Naive thymus-derived CD4-positive, alpha-beta T cell (primary cell): ENCODE measurements around the gene DCAKD. TPM values are rescaled to one million over a fixed set of nuclear protein-coding genes. Genes with fewer than 3 reads are reported as not detected.

Source experiments
- ATAC-seq: fragments of 150-1000 bp; cut with Tn5 transposase; 2 replicates; pipeline ENCODE4 v1.10.0; 2021; ENCODE audit warnings: mild to moderate bottlenecking, moderate library complexity
- CTCF ChIA-PET: fragments of 350-600 bp; sonication (Branson Sonifier 250); formaldehyde crosslinking; loops from one replicate; lab custom pipeline; 2021; ENCODE audit warnings: antibody characterized with exemption; lab: Charles Lee
- POLR2A ChIA-PET: fragments of 350-600 bp; sonication (Branson Sonifier 250); formaldehyde crosslinking; loops from one replicate; lab custom pipeline; 2021; ENCODE audit warnings: antibody characterized with exemption, inconsistent platforms; lab: Charles Lee
- DNase-seq, 9 donors: peaks; one replicate each; pipeline versions ENCODE4 v3.0.0 to v3.0.0-alpha.2; 2020 to 2022; ENCODE audit warnings: mixed read lengths in 1 of 9
- H3K27ac ChIP-seq: one replicate; pipeline ENCODE4 v1.7.0; 2013; ENCODE audit warnings: mild to moderate bottlenecking, low read depth, low read length, moderate library complexity
- H3K27me3 ChIP-seq, 2 donors: one replicate each; pipeline ENCODE4 v1.7.0; 2013; ENCODE audit warnings: low read length in 2 of 2, mild to moderate bottlenecking in 2 of 2, moderate library complexity in 2 of 2; ENCODE audit not compliant: control insufficient read depth in 2 of 2, insufficient read depth in 2 of 2
- H3K36me3 ChIP-seq, 3 experiments: 1 replicate in 2 of 3; 2 replicates in 1 of 3; pipeline ENCODE4 v1.7.0; 2013; ENCODE audit warnings: low read length in 3 of 3, mild to moderate bottlenecking in 3 of 3, moderate library complexity in 1 of 3; ENCODE audit not compliant: insufficient read depth in 3 of 3, control insufficient read depth in 2 of 3
- H3K4me1 ChIP-seq, 2 donors: one replicate each; pipeline ENCODE4 v1.7.0; 2013; ENCODE audit warnings: low read length in 2 of 2, mild to moderate bottlenecking in 2 of 2, moderate library complexity in 1 of 2; ENCODE audit not compliant: control insufficient read depth in 2 of 2, insufficient read depth in 2 of 2
- H3K4me3 ChIP-seq: 2 replicates; pipeline ENCODE4 v1.7.0; 2013; ENCODE audit warnings: mild to moderate bottlenecking, low read length
- H3K9me3 ChIP-seq, 3 experiments: 1 replicate in 2 of 3; 2 replicates in 1 of 3; pipeline ENCODE4 v1.7.0; 2013; ENCODE audit warnings: low read length in 3 of 3; ENCODE audit not compliant: control insufficient read depth in 2 of 3
- H3K27ac Mint-ChIP-seq, 9 donors: one replicate each; pipeline ENCODE4 v1.8.0; 2020 to 2022; ENCODE audit warnings: mixed read lengths in 9 of 9, mild to moderate bottlenecking in 8 of 9, moderate library complexity in 5 of 9, inconsistent platforms in 2 of 9
- H3K27me3 Mint-ChIP-seq, 5 donors: one replicate each; pipeline ENCODE4 v1.8.0; 2021 to 2022; ENCODE audit warnings: mixed read lengths in 5 of 5, mild to moderate bottlenecking in 1 of 5
- H3K36me3 Mint-ChIP-seq, 5 donors: one replicate each; pipeline ENCODE4 v1.8.0; 2020 to 2022; ENCODE audit warnings: mixed read lengths in 5 of 5, mild to moderate bottlenecking in 3 of 5, inconsistent platforms in 1 of 5
- H3K4me1 Mint-ChIP-seq, 7 donors: one replicate each; pipeline ENCODE4 v1.8.0; 2020 to 2022; ENCODE audit warnings: mixed read lengths in 7 of 7, mild to moderate bottlenecking in 3 of 7, inconsistent platforms in 1 of 7
- H3K4me3 Mint-ChIP-seq, 10 donors: one replicate each; pipeline ENCODE4 v1.8.0; 2020 to 2022; ENCODE audit warnings: mild to moderate bottlenecking in 10 of 10, mixed read lengths in 10 of 10, moderate library complexity in 6 of 10, inconsistent platforms in 2 of 10
- H3K9me3 Mint-ChIP-seq, 11 donors: one replicate each; pipeline ENCODE4 v1.8.0; 2020 to 2022; ENCODE audit warnings: mixed read lengths in 11 of 11, mild to moderate bottlenecking in 4 of 11, inconsistent platforms in 1 of 11, moderate library complexity in 1 of 11
- intact Hi-C, 2 donors: fragments of 100-400 bp; cut with micrococcal nuclease; formaldehyde crosslinking; loops; one replicate each; pipeline ENCODE4 v1.15.1; 2023
- polyA plus RNA-seq, 2 donors: library from polyadenylated mRNA; unstranded; fragments of 300-500 nt; fragmentation: Illumina TruSeq; gene quantifications; one replicate each; pipeline ENCODE4 v1.2.3, GENCODE V29; 2021
- total RNA-seq, 6 experiments: library from RNA in 5 of 6; stranded (reverse) in 5 of 6; gene quantifications; 1 replicate in 5 of 6; 2 replicates in 1 of 6; pipeline ENCODE4 v1.2.3 and lab custom pipeline; 2021 to 2026

The DCAKD gene
- total and polyA plus RNA-seq, 7 experiments from 2014 or later, result 14.2 to 36.8 (median 27.6) TPM

- H3K9me3 ChIP-seq, result no peaks in the 10 kb centered on the region
- no peak overlapping the region for H3K27ac ChIP-seq
- no peaks in the 10 kb centered on the region for H3K27me3 ChIP-seq
- no peak for DNase-seq
- Mint-ChIP-seq H3K9me3 (peaks cover 0 to 3% (median 0%) of the 10 kb centered on the region in 11 donors), H3K27ac (no peak overlapping the region), H3K4me3 (no peak overlapping the region), H3K36me3 (no peaks in the 10 kb centered on the region), H3K4me1 (peaks cover 0 to 13% (median 8%) of the 10 kb centered on the region in 7 donors), H3K27me3 (peaks cover 22 to 53% (median 31%) of the 10 kb centered on the region in 5 donors)
- no peaks in the 10 kb centered on the region for H3K36me3 ChIP-seq
- H3K4me3 ChIP-seq, result no peak overlapping the region
- ChIA-PET POLR2A (no interaction called here), CTCF (no interaction called here)
- H3K4me1 ChIP-seq, result no peaks in the 10 kb centered on the region
- intact Hi-C loops, result no loop called here
- ATAC-seq, result no peak
Observed at GRCh38 chr17:44983563-44983962, 67.9 kb downstream of the DCAKD start.

DNA sequence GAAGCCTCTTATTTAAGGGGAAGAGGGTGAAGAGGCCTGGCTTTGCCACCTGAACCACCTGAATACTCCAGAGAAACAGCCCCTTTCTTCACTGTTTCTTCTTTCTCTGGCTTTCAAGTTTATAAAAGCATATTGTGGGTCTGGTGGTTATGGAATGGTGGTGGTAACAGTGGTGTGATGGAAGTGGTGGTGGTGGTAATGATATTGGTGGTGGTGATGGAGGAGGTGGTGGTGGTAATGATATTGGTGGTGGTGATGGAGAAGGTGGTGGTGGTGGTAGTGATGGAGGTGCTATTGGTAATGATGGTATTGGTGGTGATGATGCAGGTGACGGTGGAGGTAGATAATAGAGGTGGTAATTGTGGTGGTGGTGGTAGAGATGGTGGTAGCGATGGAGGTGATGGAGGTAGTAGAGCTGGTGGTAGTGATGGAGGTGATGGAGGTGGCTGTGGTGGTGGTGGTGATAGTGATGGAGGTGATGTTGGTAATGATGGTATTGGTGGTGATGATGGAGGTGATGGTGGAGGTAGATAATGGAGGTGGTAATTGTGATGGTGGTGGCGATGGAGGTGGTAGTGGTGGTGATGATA is 69.2 kb downstream of the DCAKD start:
- no peaks in the 10 kb centered on the region for H3K9me3 ChIP-seq
- Mint-ChIP-seq H3K9me3 (peaks cover 0 to 3% (median 0%) of the 10 kb centered on the region in 11 donors), H3K4me3 (peak overlapping the region in 1 of 10 donors; percentile 30), H3K36me3 (no peaks in the 10 kb centered on the region), H3K4me1 (peaks cover 0 to 3% (median 2%) of the 10 kb centered on the region in 7 donors), H3K27me3 (peaks cover 16 to 49% (median 28%) of the 10 kb centered on the region in 5 donors), H3K27ac (no peak overlapping the region)
- no peak overlapping the region for H3K4me3 ChIP-seq
- DNase-seq (no peak), ATAC-seq (no peak)
- H3K36me3 ChIP-seq, result no peaks in the 10 kb centered on the region
- ChIA-PET CTCF (no interaction called here), POLR2A (no interaction called here)
- H3K27me3 ChIP-seq, result no peaks in the 10 kb centered on the region
- H3K4me1 ChIP-seq, result no peaks in the 10 kb centered on the region
- H3K27ac ChIP-seq, result no peak overlapping the region
- intact Hi-C loops, result no loop called here

GRCh38 chr17:44981221-44981968 is 70.0 kb downstream of the DCAKD start:
- H3K4me1 Mint-ChIP-seq, result no peaks in the 10 kb centered on the region
- ATAC-seq (no peak), DNase-seq (no peak)
- H3K36me3 Mint-ChIP-seq, result no peaks in the 10 kb centered on the region
- Histone ChIP-seq H3K36me3 (no peaks in the 10 kb centered on the region), H3K9me3 (no peaks in the 10 kb centered on the region), H3K27me3 (no peaks in the 10 kb centered on the region), H3K27ac (no peak overlapping the region), H3K4me1 (no peaks in the 10 kb centered on the region), H3K4me3 (no peak overlapping the region)
- peaks cover 0 to 3% (median 0%) of the 10 kb centered on the region in 11 donors for H3K9me3 Mint-ChIP-seq
- no peak overlapping the region for H3K27ac Mint-ChIP-seq
- intact Hi-C loops, result no loop called here
- ChIA-PET CTCF (no interaction called here), POLR2A (no interaction called here)
- no peak overlapping the region for H3K4me3 Mint-ChIP-seq
- peaks cover 10 to 49% (median 27%) of the 10 kb centered on the region in 5 donors for H3K27me3 Mint-ChIP-seq

DNA sequence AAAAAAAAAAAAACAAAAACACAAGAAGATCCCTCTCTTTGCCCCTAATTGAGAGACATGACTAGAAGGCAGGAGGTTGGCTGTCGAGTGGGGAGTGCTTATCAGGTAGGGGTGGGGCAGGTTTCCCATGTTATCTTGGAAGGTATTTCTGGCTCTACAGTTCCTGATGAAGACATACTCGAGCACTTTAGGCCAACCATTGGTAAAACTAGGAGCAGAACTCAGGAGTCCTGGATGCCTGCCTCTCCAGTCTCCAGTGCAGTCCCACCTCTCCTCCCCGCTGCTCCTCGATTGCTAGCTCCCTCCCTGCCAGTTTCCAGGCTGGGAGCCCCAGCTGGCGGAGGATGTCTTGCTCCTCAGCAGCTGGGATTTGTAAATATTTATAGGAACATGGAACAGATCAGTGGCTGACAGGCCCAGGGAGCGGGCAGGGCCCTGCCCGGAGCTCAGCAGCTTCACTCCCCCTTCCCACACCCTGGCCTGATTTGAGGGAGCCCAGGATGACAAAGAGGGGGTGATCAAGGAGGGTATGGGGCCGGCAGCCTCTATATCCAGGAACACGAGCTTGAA is 71.9 kb downstream of the DCAKD start:
- Mint-ChIP-seq H3K9me3 (peaks cover 0 to 1% (median 0%) of the 10 kb centered on the region in 11 donors), H3K27ac (no peak overlapping the region), H3K27me3 (peaks cover 9 to 48% (median 25%) of the 10 kb centered on the region in 5 donors), H3K4me3 (no peak overlapping the region), H3K4me1 (no peaks in the 10 kb centered on the region), H3K36me3 (no peaks in the 10 kb centered on the region)
- H3K27ac ChIP-seq, result no peak overlapping the region
- no peak overlapping the region for H3K4me3 ChIP-seq
- intact Hi-C loops, result no loop called here
- no peaks in the 10 kb centered on the region for H3K4me1 ChIP-seq
- H3K27me3 ChIP-seq, result no peaks in the 10 kb centered on the region
- DNase-seq, result no peak
- no peaks in the 10 kb centered on the region for H3K36me3 ChIP-seq
- CTCF ChIA-PET, result no interaction called here
- POLR2A ChIA-PET, result no interaction called here
- ATAC-seq, result no peak
- H3K9me3 ChIP-seq, result no peaks in the 10 kb centered on the region

- DNase-seq, result no peak
- Mint-ChIP-seq H3K27ac (no peak overlapping the region), H3K9me3 (peaks cover 0 to 1% (median 0%) of the 10 kb centered on the region in 11 donors), H3K27me3 (peaks cover 9 to 50% (median 25%) of the 10 kb centered on the region in 5 donors), H3K4me1 (no peaks in the 10 kb centered on the region), H3K4me3 (no peak overlapping the region), H3K36me3 (no peaks in the 10 kb centered on the region)
- intact Hi-C loops, result no loop called here
- no peaks in the 10 kb centered on the region for H3K36me3 ChIP-seq
- ATAC-seq, result no peak
- no peaks in the 10 kb centered on the region for H3K9me3 ChIP-seq
- no peaks in the 10 kb centered on the region for H3K4me1 ChIP-seq
- H3K4me3 ChIP-seq, result no peak overlapping the region
- POLR2A ChIA-PET, result no interaction called here
- CTCF ChIA-PET, result no interaction called here
- no peaks in the 10 kb centered on the region for H3K27me3 ChIP-seq
- H3K27ac ChIP-seq, result no peak overlapping the region
Observed at GRCh38 chr17:44978807-44979206, 72.6 kb downstream of the DCAKD start.

DNA sequence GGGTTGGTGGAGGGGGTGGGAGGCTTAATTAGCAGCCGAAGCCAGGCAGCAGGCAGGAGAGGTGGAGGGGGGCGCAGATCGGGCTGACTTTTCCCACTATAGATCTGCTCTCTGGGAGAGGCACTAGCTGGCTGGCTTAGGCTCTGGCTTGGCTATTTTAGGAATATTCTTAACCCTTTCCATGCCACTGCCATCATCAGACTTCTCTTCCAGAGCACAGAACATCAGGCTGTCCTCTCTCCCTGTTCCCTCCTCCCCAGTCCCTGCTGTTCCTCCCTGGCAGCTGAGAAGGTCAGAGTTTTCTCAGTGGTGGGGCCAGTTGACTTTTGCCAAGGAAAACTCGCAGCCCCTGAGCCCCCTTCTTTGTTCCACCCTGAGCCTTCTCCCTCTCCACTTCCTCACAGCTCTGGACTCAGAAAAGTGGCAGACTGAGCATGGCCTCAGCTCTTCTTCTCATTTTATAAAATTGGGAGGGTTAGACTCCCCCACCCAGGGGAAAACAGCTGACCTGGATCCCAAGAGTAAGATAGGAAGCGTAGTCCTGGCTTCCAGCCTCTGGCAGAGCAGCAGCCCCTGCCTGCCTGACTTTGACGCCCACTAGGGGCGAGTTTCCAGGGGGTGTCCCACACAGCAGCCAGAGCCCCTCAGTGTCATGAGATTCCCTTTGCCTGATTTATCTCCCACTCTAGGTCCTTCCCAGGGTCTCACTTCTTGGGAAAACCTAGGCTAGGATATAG is 73.5 kb downstream of the DCAKD start:
- ATAC-seq (no peak), DNase-seq (no peak)
- Mint-ChIP-seq H3K4me1 (no peaks in the 10 kb centered on the region), H3K9me3 (peaks cover 0 to 1% (median 0%) of the 10 kb centered on the region in 11 donors), H3K27me3 (peaks cover 9 to 53% (median 25%) of the 10 kb centered on the region in 5 donors), H3K4me3 (no peak overlapping the region), H3K36me3 (no peaks in the 10 kb centered on the region), H3K27ac (no peak overlapping the region)
- no peaks in the 10 kb centered on the region for H3K9me3 ChIP-seq
- intact Hi-C loops, result no loop called here
- H3K27ac ChIP-seq, result no peak overlapping the region
- CTCF ChIA-PET, result interaction anchor here (0.8 kb wide), 1 partner anchor 52 kb away, joined by 3 read pairs; no protein-coding TSS in a partner anchor
- POLR2A ChIA-PET, result no interaction called here
- no peaks in the 10 kb centered on the region for H3K36me3 ChIP-seq
- H3K4me3 ChIP-seq, result no peak overlapping the region
- no peaks in the 10 kb centered on the region for H3K27me3 ChIP-seq
- H3K4me1 ChIP-seq, result no peaks in the 10 kb centered on the region
